Natural killer cell (primary cell): ENCODE results near the gene FGR. TPM values are rescaled to one million over a fixed set of nuclear protein-coding genes. Genes with fewer than 3 reads are reported as not detected.

Experiments
- ATAC-seq, 3 donors: fragments of 150-1000 bp in 2 of 3; fragments of 200-7000 bp in 1 of 3; cut with Tn5 transposase; 1 replicate in 1 of 3; 2 replicates in 2 of 3; pipeline ENCODE4 v1.10.0; 2021; ENCODE audit warnings: mild to moderate bottlenecking in 2 of 3, moderate library complexity in 2 of 3
- DNase-seq, 2 donors: peaks; one replicate each; pipeline versions ENCODE4 v3.0.0 to v3.0.0-alpha.2; 2013 to 2021; ENCODE audit warnings: mixed read lengths in 1 of 2
- H3K27ac ChIP-seq: one replicate; pipeline ENCODE4 v1.5.1; 2013; ENCODE audit warnings: mild to moderate bottlenecking, low read length
- H3K27me3 ChIP-seq: one replicate; pipeline ENCODE4 v1.6.1; 2013; ENCODE audit warnings: low read length; ENCODE audit not compliant: control insufficient read depth, insufficient read depth
- H3K36me3 ChIP-seq: one replicate; pipeline ENCODE4 v1.6.1; 2013; ENCODE audit warnings: low read length; ENCODE audit not compliant: control insufficient read depth, insufficient read depth
- H3K4me1 ChIP-seq: one replicate; pipeline ENCODE4 v1.6.1; 2013; ENCODE audit warnings: low read length; ENCODE audit not compliant: control insufficient read depth, insufficient read depth
- H3K4me3 ChIP-seq: one replicate; pipeline ENCODE4 v1.5.1; 2013; ENCODE audit warnings: low read length
- H3K9me3 ChIP-seq: one replicate; pipeline ENCODE4 v1.6.1; 2013; ENCODE audit warnings: low read length; ENCODE audit not compliant: control insufficient read depth, insufficient read depth
- H3K27ac Mint-ChIP-seq, 2 donors: one replicate each; pipeline ENCODE4 v1.8.0; 2022; ENCODE audit warnings: mild to moderate bottlenecking in 2 of 2, mixed read lengths in 2 of 2, moderate library complexity in 1 of 2
- H3K27me3 Mint-ChIP-seq, 2 donors: one replicate each; pipeline ENCODE4 v1.8.0; 2022; ENCODE audit warnings: low read depth in 2 of 2, mixed read lengths in 2 of 2
- H3K36me3 Mint-ChIP-seq: one replicate; pipeline ENCODE4 v1.8.0; 2022; ENCODE audit warnings: mixed read lengths
- H3K4me1 Mint-ChIP-seq, 2 donors: one replicate each; pipeline ENCODE4 v1.8.0; 2022; ENCODE audit warnings: mixed read lengths in 2 of 2
- H3K4me3 Mint-ChIP-seq: one replicate; pipeline ENCODE4 v1.8.0; 2022; ENCODE audit warnings: mild to moderate bottlenecking, moderate library complexity, mixed read lengths
- H3K9me3 Mint-ChIP-seq, 2 donors: one replicate each; pipeline ENCODE4 v1.8.0; 2022; ENCODE audit warnings: mixed read lengths in 2 of 2
- WGBS: methylation state at CpG from one replicate; pipeline ENCODE4 v1.1.7; 2013; ENCODE audit warnings: missing lambda C conversion rate; ENCODE audit not compliant: insufficient coverage; 5-methylcytosine and 5-hydroxymethylcytosine counted together
- intact Hi-C: fragments of 100-400 bp; cut with micrococcal nuclease; formaldehyde crosslinking; loops from one replicate; pipeline ENCODE4 v1.14.2; 2022
- total RNA-seq, 4 donors: library from RNA; stranded (reverse); fragments of 120-200 nt in 1 of 4; gene quantifications; one replicate each; pipeline versions ENCODE4 v1.2.3 to v1.2.4, GENCODE V29; 2013 to 2022
- TF ChIP-seq, protein P1 (sequence below): fragments of 200-600 bp; IDR thresholded peaks from one replicate; pipeline ENCODE4 v1.8.0; 2022; ENCODE audit warnings: antibody characterized with exemption

Gene FGR
- total RNA-seq, 3 donors from 2014 or later (not counting 1 experiment from before 2014, with no cell fraction given): 353 to 452 (median 362) TPM

DNA sequence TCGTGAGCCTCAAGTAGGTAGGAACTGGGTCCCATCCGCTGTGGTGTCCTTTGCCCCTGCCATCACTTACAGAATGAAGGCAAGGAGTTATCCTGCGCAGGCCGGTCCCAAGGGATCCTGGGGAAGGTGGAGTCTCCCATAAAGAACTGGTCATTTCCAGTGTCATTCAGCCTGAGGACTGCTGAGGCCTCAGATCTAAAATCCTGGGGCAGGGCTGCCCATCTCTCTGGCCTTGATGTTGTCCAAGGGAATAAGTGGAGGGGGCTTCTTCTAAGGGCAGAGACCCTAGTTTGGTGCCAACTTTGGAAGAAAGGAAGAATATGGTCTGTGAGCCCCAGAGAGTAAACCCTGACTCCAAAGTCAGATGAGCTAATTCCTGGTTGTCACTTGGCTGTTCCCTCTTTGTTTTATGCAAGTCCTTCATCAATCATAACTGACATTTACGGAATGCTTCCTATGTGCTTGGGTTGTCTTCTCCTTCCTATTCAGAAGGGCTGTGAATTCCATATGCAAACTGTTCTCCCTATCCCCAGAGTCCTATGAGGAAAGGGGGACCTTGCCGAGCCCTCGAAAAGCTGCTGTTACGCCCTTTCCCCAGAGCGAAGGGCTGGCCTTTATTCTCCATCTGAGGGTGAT lies 30.1 kb upstream of the FGR start:
- Mint-ChIP-seq H3K36me3 (no peaks in the 10 kb centered on the region), H3K9me3 (no peaks in the 10 kb centered on the region), H3K27ac (no peak overlapping the region), H3K4me3 (no peak overlapping the region), H3K4me1 (peaks cover 46 to 49% of the 10 kb centered on the region in 2 donors), H3K27me3 (no peaks in the 10 kb centered on the region)
- WGBS: 93% methylated on average over 9 of the region's 9 CpGs
- no peak overlapping the region for H3K27ac ChIP-seq
- ATAC-seq (no peak), DNase-seq (no peak)
- peaks cover 55% of the 10 kb centered on the region for H3K4me1 ChIP-seq
- TF ChIP-seq, protein P1, sequence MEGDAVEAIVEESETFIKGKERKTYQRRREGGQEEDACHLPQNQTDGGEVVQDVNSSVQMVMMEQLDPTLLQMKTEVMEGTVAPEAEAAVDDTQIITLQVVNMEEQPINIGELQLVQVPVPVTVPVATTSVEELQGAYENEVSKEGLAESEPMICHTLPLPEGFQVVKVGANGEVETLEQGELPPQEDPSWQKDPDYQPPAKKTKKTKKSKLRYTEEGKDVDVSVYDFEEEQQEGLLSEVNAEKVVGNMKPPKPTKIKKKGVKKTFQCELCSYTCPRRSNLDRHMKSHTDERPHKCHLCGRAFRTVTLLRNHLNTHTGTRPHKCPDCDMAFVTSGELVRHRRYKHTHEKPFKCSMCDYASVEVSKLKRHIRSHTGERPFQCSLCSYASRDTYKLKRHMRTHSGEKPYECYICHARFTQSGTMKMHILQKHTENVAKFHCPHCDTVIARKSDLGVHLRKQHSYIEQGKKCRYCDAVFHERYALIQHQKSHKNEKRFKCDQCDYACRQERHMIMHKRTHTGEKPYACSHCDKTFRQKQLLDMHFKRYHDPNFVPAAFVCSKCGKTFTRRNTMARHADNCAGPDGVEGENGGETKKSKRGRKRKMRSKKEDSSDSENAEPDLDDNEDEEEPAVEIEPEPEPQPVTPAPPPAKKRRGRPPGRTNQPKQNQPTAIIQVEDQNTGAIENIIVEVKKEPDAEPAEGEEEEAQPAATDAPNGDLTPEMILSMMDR: no peak
- H3K4me3 ChIP-seq: no peak overlapping the region
- H3K9me3 ChIP-seq: no peaks in the 10 kb centered on the region
- no peaks in the 10 kb centered on the region for H3K27me3 ChIP-seq
- intact Hi-C loops: no loop called here
- peaks cover 9% of the 10 kb centered on the region for H3K36me3 ChIP-seq

DNA sequence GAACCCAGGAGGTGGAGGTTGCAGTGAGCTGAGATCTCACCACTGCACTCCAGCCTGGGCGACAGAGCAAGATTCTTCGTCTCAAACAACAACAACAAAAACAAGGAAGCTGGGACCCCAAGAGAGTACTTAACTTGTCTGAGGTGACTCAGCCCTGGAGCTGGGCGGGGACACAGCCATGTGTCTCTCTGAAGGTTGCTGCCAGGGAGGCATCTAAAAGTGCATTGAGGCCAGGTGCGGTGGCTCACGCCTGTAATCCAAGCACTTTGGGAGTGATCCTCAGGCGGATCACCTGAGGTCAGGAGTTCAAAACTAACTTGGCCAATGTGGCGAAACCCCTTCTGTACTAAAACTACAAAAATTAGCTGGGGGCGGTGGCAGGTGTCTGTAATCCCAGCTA lies 29.3 kb upstream of the FGR start:
- Mint-ChIP-seq H3K9me3 (no peaks in the 10 kb centered on the region), H3K27me3 (no peaks in the 10 kb centered on the region), H3K4me3 (no peak overlapping the region), H3K4me1 (peaks cover 44 to 54% of the 10 kb centered on the region in 2 donors), H3K36me3 (no peaks in the 10 kb centered on the region), H3K27ac (no peak overlapping the region)
- no peaks in the 10 kb centered on the region for H3K9me3 ChIP-seq
- DNase-seq: no peak
- H3K27ac ChIP-seq: no peak overlapping the region
- 84% methylated on average over 8 of the region's 8 CpGs for WGBS
- intact Hi-C loops: no loop called here
- TF ChIP-seq, protein P1: no peak
- H3K36me3 ChIP-seq: peaks cover 9% of the 10 kb centered on the region
- no peak for ATAC-seq
- H3K4me3 ChIP-seq: no peak overlapping the region
- H3K4me1 ChIP-seq: peaks cover 52% of the 10 kb centered on the region
- no peaks in the 10 kb centered on the region for H3K27me3 ChIP-seq

DNA sequence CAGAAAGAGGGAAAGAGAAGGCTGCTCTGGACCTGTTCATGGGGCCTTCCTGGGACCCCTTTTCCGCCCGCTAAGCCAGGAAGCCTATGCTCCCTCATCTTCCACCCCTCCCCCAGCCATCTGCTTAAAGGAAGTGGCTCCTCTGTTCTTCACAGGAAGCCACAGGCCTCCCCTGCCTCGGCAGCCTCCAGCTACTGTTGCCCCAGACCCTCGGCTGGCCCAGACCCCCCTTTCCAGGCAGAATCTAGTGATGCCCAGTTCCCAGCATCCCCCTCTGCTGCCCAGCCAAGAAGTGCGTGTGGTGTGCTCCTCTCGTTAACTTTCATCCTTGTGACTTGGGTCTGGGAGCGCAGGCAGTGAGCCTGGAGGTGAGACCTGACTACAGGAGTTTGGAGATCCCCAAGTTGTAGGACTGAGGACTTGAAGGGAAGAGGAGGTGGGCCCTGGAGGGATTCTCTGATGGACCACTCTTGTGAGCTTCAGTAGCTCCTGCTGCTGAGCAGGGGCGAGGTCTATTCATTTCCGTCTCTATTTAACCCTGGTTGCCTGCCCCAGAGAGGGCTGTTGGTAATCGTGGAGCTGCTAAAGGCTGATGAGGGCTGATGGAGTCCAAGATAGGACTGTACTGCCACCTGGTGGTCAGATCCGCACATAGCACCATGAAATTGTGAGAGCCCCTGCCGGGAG lies 27.9 kb upstream of the FGR start:
- Mint-ChIP-seq H3K9me3 (no peaks in the 10 kb centered on the region), H3K4me1 (peaks cover 50 to 59% of the 10 kb centered on the region in 2 donors), H3K27ac (peak overlapping the region; percentile 99 to 100), H3K36me3 (no peaks in the 10 kb centered on the region), H3K4me3 (peak overlapping the region; percentile 89), H3K27me3 (no peaks in the 10 kb centered on the region)
- H3K4me1 ChIP-seq: peaks cover 56% of the 10 kb centered on the region
- H3K4me3 ChIP-seq: peak overlapping the region; percentile 5
- H3K27me3 ChIP-seq: no peaks in the 10 kb centered on the region
- H3K36me3 ChIP-seq: peaks cover 9% of the 10 kb centered on the region
- ATAC-seq: peak; percentile 53 to 82 (median 54)
- H3K9me3 ChIP-seq: no peaks in the 10 kb centered on the region
- 2% methylated on average over 12 of the region's 12 CpGs for WGBS
- peak; percentile 89 to 95 for DNase-seq
- intact Hi-C loops: loop anchor here (1.0 to 2.0 kb wide), 7 partner anchors 19 to 366 kb away; no protein-coding TSS in a partner anchor
- TF ChIP-seq, protein P1: peak; percentile 83
- H3K27ac ChIP-seq: peak overlapping the region; percentile 86
